HG03108 (cell line): Measurements from ENCODE around the gene LRRC74A.

ENCODE experiments used
- ATAC-seq: cut with Tn5 transposase; IDR thresholded peaks from one replicate; pipeline ENCODE4 v1.9.1; 2021; ENCODE audit warnings: moderate library complexity; ENCODE audit not compliant: unreplicated experiment

Gene LRRC74A

DNA sequence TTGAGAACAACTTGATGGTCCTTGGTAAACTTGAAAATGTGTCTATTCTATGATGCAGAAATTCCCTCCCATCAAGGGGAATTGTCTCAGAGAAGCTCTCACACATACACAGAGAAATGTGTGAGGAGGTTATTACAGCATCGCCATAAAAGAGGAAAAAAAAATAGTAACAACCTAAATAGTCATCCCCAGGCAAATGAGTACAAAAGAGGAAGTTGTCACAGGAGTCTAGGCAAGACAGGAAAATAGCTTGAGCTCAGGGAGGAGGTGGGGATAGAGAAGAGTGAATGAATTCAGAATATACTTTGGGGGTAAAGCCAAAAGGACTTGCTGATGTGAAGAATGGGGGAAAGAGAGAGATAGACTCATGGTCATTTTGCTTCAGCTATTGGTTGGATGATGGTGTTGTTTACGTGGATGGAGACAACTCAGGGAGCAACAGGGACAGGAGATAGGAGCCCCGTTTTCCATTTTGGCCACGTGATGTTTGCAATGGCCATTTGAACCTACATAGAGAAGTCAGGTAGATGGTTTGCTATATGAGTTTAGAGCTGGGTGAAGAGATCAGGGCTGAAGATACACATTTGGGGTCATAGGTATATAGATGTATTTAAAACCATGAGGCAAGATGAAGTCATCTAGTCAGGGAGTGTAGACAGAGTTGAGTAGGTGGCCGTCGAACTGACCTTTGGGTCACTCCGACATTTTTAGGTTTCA is 20.3 kb downstream of the LRRC74A start:
- ATAC-seq = no peak

DNA sequence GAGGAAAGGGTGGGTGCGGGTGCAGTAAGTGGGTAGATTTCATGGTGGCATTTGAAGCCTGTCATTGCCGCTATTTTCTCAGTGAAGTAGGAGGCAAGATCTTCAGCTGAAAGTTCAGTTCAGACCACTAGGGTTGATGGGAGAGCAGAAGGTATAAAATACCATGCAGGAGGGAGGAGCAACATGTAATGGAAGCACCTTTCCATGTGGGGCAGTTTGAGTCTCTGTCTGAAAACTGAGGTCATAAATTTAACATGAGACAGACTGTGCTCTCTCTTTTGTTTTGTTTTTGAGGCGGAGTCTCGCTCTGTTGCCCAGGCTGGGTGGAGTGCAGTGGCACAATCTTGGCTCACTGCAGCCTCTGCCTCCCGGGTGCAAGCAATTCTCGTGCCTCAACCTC is 22.7 kb downstream of the LRRC74A start:
- ATAC-seq = no peak

- ATAC-seq = no peak
These were observed 28.9 kb downstream of the LRRC74A start for GRCh38 chr14:76855066-76855465.

- ATAC-seq = no peak
These were observed 30.6 kb downstream of the LRRC74A start for GRCh38 chr14:76856769-76857168.

- no peak for ATAC-seq
These were observed 35.5 kb downstream of the LRRC74A start for GRCh38 chr14:76861574-76862255.

DNA sequence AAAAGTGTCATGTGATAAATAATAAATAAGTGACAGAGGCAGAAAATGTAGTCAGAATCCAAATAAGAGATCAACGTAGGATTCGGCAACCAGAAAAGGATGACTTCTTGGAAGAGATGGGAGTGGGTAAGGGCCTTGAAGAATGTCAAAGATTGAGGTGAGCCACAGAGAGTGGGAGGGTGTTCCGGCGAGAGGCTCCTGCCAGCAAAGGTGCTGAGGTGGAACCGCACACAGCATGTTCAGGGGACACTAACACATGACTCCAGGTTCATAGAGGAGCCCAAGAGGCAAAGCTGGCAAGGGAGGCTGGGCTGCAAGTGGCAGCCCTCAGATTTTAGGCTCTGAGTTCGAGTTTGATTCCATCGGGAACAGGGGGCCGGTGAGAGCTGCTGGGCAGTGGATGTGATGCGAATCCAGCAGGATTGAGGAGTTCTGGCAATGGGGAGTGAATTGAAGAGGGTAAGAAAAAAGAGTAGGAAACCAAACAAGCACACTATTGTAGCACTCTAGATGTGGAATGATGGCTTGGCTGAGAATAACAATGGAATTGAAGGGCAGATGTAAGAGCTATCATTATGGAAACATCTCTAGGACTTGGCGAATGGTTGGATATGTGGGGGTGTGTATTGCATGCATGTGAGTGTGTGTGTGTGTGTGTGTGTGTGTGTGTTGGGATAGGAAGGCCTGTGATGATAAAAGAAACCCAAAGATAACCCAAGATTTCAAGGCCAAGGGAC is 36.5 kb downstream of the LRRC74A start:
- ATAC-seq = no peak

- ATAC-seq = no peak
These were observed 37.7 kb downstream of the LRRC74A start for GRCh38 chr14:76863724-76864407.

GRCh38 chr14:76866456-76866855 is 40.2 kb downstream of the LRRC74A start:
- no peak for ATAC-seq

DNA sequence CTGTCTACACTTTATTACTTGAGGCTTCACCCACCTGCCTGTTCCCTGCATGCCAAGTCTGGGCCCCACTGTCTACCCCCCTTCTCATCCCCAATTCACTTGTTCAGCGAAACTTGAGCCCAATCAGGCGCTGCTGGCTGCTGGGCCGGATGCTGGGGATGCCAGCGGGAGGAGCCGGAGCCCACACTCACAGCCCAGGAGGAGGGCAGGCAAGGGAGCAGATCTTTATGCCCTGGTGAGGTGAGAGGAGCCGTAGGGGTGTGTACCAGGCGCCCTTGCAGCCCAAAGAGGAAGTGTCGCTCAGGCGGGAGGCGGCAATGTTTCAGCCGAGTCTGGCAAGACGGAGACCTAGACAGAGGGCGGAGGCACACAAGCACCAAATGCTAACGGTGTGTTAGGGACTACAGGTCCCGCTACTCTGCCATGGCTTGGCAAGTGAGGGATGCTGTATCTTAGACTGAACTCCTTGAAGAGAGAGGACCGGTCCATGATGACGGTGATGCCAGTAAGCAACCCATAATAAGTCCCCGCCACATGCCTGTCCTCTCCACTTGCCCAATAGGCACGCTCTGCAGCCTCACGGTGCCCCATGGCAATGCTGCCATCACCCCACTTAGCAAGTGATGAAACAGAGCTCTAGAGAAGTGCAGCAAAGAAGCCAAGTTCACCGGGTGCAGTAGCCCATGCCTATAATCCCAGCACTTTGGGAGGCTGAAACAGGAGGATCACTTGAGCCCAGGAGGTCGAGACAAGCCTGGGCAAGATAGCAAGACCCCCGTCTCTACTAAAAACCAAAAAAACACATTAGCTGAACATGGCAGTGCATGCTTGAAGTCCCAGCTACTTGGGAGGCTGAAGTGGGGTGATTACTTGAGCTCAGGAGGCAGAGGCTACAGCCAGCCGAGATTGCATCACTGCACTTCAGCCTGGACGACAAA is 41.6 kb downstream of the LRRC74A start:
- ATAC-seq = no peak

- ATAC-seq = no peak
These were observed 42.4 kb downstream of the LRRC74A start for GRCh38 chr14:76868454-76869170.

DNA sequence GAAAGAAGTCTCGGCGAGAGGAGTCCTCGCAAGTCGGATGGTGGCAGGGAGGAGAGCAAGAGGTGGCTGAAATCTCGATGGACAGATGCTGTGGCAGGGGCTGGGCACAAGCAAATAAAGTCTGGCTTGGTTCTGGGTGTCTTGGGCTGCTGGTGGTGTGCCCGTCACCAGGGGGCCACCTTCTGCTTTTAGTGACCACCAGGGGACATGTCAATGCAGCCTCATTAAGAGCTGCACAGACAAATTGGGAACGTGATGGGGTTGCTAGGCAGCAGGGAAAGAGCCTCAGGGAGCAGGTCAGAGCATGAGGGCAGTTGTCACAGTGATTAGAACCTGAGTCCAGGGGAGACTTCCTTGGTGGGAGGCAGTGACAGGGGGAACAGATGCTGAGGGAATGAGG is 44.0 kb downstream of the LRRC74A start:
- no peak for ATAC-seq

GRCh38 chr14:76872796-76873432 is 46.7 kb downstream of the LRRC74A start:
- no peak for ATAC-seq

- no peak for ATAC-seq
These were observed 48.5 kb downstream of the LRRC74A start for GRCh38 chr14:76874734-76875133.

DNA sequence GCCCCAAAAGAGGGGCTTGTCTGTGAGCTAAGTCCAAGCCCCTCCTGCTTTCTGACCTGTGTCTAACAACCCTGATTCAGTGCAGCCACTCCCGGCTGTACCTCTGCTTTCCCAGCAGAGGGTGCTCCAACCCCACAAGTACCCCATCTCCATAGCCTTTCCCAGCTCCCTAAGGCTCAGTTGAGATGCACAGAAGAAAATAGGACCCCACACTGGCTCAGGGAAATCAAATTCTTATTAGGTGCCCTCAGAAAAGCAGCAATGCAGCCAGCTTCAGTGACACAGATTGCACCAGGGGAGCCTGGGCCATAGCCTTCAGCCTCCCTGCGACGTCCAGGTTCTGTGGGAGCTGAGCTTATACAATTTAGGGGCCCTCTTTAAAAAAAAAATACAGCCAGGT is 49.9 kb downstream of the LRRC74A start:
- no peak for ATAC-seq

DNA sequence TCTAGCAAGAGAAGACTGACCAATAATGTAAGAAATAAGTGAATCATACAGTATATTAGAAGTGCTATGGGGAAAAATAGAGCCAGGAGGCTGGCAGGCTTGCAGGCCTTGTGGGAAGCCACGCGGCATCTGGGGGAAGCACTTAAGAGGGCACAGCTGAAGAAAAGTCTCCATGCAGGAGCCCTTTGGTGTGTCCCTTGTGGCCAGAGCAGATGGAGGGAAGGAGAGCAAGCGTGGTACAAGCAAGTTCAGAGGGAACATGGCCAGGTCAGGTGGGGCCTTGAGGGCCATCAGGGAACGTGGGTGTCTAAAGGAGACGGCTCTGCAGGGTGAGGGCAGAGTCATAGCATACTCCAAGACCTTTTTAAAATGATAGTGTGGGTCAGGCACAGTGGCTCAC is 51.7 kb downstream of the LRRC74A start:
- ATAC-seq = no peak

GRCh38 chr14:76880449-76880848 is 54.2 kb downstream of the LRRC74A start:
- no peak for ATAC-seq

DNA sequence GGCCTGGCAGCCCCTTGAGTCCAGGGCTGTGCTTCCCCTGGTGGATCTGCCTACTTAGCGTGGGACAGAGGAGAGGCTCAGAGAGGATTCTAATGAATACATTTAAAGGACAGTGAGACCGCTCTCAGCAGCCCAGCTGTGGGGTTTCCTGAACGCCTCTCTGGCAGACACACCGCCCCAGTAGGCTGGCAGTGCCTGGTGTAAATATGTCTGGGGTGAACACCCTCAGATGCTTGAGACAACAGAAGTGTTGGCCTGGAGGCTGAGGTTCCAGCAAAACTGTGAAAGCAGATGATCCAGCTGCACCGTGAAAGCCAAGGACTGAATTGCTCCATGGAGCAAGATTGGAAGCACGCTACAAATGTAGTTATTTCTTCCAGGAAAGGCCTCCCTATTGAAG is 55.1 kb downstream of the LRRC74A start:
- no peak for ATAC-seq

GRCh38 chr14:76882651-76883050 is 56.4 kb downstream of the LRRC74A start:
- ATAC-seq = no peak

DNA sequence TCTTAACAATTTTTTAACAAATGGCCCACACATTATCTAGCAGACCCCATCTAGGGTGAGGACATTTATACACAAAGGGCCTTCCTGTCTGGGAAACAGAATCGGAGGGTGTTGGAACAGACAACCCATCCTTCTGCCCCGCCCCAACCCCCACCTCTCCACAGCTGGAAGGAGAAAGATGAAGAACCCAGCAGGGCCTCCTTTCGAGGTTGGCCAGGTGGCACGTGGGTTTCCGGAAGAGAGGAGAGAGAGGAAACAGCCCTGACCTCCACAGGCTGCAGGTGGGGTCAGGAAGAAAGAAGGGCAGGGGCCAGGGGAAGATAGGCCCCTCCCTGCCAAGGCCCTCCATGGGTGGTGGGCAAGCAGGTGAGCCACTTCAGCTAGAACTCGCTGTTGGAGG is 57.2 kb downstream of the LRRC74A start:
- no peak for ATAC-seq
